ENCODE data around the gene SH3BP5.
"Not testable (repeated sequence)": the region's sequence is repeated elsewhere in the genome, so short reads cannot be mapped to it uniquely, and the experiment has no call there.

The SH3BP5 gene

GRCh38 chr3:15332405-15333098 is at the start of gene SH3BP5:
Gene SH3BP5, minus strand, starts transcription at chr3:15332586. Its CDS starts 178 bp downstream, at chr3:15332408.
- Mint-ChIP-seq H3K36me3 (no peaks in the 10 kb centered on the region), H3K27me3 (peaks cover 2% of the 10 kb centered on the region), H3K9me3 (ENCODE audit: low read depth) (no peaks in the 10 kb centered on the region), H3K27ac (peak within 1 kb of the TSS; percentile 78), H3K4me1 (ENCODE audit: low read depth) (peaks cover 44% of the 10 kb centered on the region), H3K4me3 (peak within 1 kb of the TSS; percentile 90)

DNA sequence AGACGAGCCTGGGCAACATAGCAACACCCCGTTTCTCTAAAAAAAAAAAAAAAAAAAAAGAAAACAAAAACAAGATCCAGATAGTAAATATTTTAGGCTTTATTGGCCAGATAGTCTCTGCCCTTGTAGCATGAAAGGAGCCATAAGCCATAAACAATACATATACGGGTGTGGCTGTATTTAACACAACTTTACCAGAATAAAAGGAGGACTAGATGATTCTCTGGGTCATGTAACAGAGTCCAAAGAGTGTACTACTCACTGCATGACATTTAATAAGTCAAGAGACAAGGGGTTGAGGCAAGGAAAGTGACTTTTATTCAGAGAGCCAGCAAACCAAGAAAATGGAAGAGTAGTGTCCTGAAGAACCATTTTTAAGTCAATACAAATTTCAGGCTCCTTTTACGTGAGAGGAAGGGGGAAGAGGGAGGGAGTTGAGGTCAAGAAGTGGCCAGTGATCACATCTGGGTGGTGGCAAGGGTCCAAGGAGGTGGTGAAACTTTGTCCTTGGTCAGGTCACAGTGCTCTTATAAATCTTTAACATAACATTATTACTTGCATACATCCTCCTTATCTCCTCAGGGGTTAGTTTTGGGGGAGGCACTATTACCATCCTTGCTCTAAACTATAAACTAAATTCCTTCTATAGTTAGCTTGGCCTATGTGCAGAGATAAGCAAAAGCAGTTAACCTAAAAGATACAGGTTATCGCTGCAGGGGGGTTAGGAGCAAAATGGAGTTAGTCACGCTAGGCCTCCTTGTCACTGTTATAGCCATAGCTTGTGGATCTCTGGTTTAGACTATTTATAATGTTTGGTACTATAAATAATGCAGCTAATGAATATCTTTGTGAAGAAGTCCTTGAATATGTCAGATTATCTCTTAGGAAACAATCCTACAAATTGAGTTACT is 48.8 kb upstream of the SH3BP5 start:
- no peak overlapping the region for H3K27ac Mint-ChIP-seq
- peaks cover 3% of the 10 kb centered on the region for H3K9me3 Mint-ChIP-seq (ENCODE audit: low read depth)
- H3K4me1 Mint-ChIP-seq (ENCODE audit: low read depth): peaks cover 8% of the 10 kb centered on the region
- no peak overlapping the region for H3K4me3 Mint-ChIP-seq
- H3K36me3 Mint-ChIP-seq: no peaks in the 10 kb centered on the region
- no peaks in the 10 kb centered on the region for H3K27me3 Mint-ChIP-seq

DNA sequence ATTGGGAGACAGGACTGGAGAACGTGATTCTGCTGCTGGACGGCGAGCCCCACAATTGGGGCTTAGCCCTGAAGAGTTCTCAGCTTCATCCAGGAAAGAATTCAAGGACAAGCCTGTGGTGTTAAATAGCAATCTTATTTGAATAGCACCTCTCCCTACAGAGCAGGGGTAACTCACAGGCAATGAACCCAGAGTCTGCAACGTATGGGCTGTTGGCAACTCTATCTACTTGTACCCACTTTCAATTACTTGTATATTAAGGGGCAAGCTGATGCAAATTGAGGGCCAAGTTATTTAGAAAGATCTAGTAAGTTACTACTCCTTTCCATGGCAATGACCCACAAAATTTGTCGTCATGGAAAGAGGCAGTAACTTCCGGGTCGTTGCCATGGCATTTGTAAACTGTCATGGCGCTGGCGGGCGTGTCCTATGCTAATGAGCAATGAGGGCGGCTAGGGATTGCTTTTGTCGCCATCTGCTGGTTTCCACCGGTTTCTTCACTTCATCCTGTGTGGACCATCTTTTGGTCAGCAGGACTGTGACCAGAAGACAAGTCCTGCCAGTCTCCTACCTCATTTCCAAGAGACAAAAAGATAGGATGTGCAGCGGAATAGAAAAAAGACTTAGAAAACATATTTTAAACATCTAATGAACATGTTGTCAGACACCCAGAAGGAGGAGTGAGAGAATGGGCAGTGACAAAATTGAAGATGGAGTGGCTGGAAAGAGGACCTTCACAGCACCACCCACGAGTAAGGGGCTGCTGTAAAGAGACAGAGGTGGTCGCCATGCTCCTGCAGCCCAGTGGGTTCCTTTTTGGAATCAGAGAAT is 45.8 kb upstream of the SH3BP5 start:
- Mint-ChIP-seq H3K27ac (peak overlapping the region; percentile 85), H3K4me3 (peak overlapping the region; percentile 20), H3K4me1 (ENCODE audit: low read depth) (peaks cover 8% of the 10 kb centered on the region), H3K9me3 (ENCODE audit: low read depth) (no peaks in the 10 kb centered on the region), H3K27me3 (no peaks in the 10 kb centered on the region), H3K36me3 (no peaks in the 10 kb centered on the region)

GRCh38 chr3:15375461-15376000 is 43.1 kb upstream of the SH3BP5 start:
- Mint-ChIP-seq H3K4me3 (no peak overlapping the region), H3K36me3 (no peaks in the 10 kb centered on the region), H3K9me3 (ENCODE audit: low read depth) (no peaks in the 10 kb centered on the region), H3K27ac (no peak overlapping the region), H3K4me1 (ENCODE audit: low read depth) (peaks cover 8% of the 10 kb centered on the region), H3K27me3 (no peaks in the 10 kb centered on the region)

- Mint-ChIP-seq H3K9me3 (ENCODE audit: low read depth) (no peaks in the 10 kb centered on the region), H3K27me3 (no peaks in the 10 kb centered on the region), H3K4me3 (no peak overlapping the region), H3K27ac (no peak overlapping the region), H3K36me3 (no peaks in the 10 kb centered on the region), H3K4me1 (ENCODE audit: low read depth) (peaks cover 4% of the 10 kb centered on the region)
Observed at GRCh38 chr3:15372918-15373317, 40.5 kb upstream of the SH3BP5 start.

GRCh38 chr3:15368561-15369135 is 36.3 kb upstream of the SH3BP5 start:
- no peak overlapping the region for H3K4me3 Mint-ChIP-seq
- H3K27me3 Mint-ChIP-seq: no peaks in the 10 kb centered on the region
- peaks cover 13% of the 10 kb centered on the region for H3K4me1 Mint-ChIP-seq (ENCODE audit: low read depth)
- no peak overlapping the region for H3K27ac Mint-ChIP-seq
- H3K36me3 Mint-ChIP-seq: no peaks in the 10 kb centered on the region
- no peaks in the 10 kb centered on the region for H3K9me3 Mint-ChIP-seq (ENCODE audit: low read depth)

DNA sequence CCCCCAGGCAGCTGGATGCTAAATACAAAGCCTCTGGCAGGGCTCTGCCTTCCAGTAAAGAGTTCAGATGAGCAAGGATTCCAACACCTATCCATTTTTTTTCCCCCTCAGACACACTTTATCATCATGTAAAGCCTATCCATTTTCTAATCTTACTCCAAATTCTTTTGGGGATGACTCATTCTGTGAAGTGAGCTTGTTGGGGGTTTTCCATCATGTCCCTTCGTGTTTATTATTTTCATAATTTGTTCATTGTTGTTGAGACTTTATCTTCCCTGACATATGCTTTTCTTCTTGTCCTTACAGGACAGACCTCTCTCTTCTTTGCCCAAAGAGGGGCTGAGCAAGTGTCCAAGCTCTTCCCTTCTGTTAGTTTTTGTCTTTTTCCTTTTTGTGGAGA is 34.7 kb upstream of the SH3BP5 start:
- Mint-ChIP-seq H3K27me3 (no peaks in the 10 kb centered on the region), H3K36me3 (no peaks in the 10 kb centered on the region), H3K9me3 (ENCODE audit: low read depth) (no peaks in the 10 kb centered on the region), H3K4me1 (ENCODE audit: low read depth) (peaks cover 18% of the 10 kb centered on the region), H3K27ac (no peak overlapping the region), H3K4me3 (no peak overlapping the region)

DNA sequence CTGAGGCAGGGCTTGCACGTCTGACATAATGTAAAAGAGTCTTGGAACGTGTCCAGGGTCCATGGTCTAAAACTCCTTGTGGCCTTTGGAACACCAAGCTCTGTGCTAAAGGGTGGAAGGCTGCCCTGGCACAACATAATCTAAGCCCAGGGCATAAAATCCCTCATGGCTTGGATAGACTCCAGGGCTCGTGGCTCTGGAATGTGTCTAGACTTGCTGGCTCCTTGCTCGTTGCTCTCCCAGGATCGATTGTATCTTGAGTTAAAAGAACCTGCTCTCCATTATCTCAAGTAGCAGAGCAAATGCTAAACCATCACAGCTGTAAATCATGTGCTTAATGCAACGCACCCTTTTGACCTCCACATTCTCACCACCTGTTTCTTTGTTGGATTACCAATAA is 31.7 kb upstream of the SH3BP5 start:
- peaks cover 35% of the 10 kb centered on the region for H3K4me1 Mint-ChIP-seq (ENCODE audit: low read depth)
- not testable (repeated sequence) for H3K27ac Mint-ChIP-seq; H3K36me3 Mint-ChIP-seq; H3K9me3 Mint-ChIP-seq (ENCODE audit: low read depth); H3K4me3 Mint-ChIP-seq; H3K27me3 Mint-ChIP-seq

DNA sequence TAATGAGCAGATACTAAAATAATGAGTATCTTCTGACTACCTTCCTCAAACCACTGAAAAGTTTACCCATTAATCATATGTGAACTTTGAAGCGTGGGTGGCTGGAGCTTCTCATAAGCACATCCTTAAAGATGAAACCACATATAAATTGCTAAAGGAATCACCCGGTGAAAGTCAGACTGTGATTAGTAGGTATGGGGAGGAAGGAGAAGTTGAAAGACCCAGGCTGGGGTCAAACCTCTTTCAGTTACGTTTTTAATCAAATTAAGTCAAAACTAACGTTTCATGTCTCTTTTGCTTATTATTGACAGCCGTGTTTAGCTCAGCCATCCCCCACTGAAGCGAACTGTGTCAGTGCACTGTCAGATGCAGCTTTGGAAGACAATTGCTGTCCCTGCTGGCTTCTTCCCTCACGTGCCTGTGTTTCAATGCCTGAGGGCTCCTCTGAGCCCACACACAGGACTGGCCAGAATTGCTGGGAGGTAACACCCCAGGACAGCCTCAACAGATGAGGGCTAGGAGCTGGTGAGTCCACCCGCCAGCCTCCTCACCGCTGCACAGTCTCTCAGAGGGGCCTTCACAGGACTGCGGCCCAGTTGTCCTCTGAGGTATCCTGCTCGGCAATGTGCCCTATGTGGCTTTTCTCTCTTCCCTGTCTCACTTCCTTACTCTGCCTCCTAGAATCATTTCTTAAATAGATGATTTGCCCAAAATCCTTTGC is 29.3 kb upstream of the SH3BP5 start:
- Mint-ChIP-seq H3K4me1 (ENCODE audit: low read depth) (peaks cover 34% of the 10 kb centered on the region), H3K4me3 (peak overlapping the region; percentile 12), H3K36me3 (no peaks in the 10 kb centered on the region), H3K27ac (peak overlapping the region; percentile 58), H3K9me3 (ENCODE audit: low read depth) (no peaks in the 10 kb centered on the region), H3K27me3 (no peaks in the 10 kb centered on the region)

GRCh38 chr3:15360788-15361493 is 28.6 kb upstream of the SH3BP5 start:
- peak overlapping the region; percentile 58 for H3K27ac Mint-ChIP-seq
- no peaks in the 10 kb centered on the region for H3K9me3 Mint-ChIP-seq (ENCODE audit: low read depth)
- peaks cover 41% of the 10 kb centered on the region for H3K4me1 Mint-ChIP-seq (ENCODE audit: low read depth)
- H3K36me3 Mint-ChIP-seq: no peaks in the 10 kb centered on the region
- H3K4me3 Mint-ChIP-seq: peak overlapping the region; percentile 12
- H3K27me3 Mint-ChIP-seq: no peaks in the 10 kb centered on the region

- no peak overlapping the region for H3K4me3 Mint-ChIP-seq
- H3K4me1 Mint-ChIP-seq (ENCODE audit: low read depth): peaks cover 48% of the 10 kb centered on the region
- no peaks in the 10 kb centered on the region for H3K27me3 Mint-ChIP-seq
- H3K9me3 Mint-ChIP-seq (ENCODE audit: low read depth): no peaks in the 10 kb centered on the region
- H3K27ac Mint-ChIP-seq: no peak overlapping the region
- H3K36me3 Mint-ChIP-seq: no peaks in the 10 kb centered on the region
Observed at GRCh38 chr3:15359677-15360397, 27.5 kb upstream of the SH3BP5 start.

DNA sequence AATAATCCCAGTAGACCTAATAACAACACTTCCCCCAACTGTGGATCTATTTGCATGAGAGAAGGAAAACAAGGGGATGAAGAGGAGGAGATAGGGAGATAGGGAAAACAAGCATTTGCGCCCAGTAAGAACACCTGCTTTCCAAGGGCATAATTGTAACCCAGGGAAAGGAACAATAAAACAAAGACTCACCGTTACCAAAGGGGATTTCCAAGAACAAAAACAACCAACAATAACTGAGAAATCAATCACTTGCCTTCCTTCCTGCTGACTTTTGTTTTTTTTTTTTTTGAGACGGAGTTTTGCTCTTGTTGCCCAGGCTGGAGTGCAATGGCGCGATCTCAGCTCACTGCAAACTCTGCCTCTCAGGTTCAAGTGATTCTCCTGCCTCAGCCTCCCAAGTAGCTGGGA is 24.3 kb upstream of the SH3BP5 start:
- H3K9me3 Mint-ChIP-seq (ENCODE audit: low read depth); H3K27me3 Mint-ChIP-seq; H3K36me3 Mint-ChIP-seq: not testable (repeated sequence)
- Mint-ChIP-seq H3K27ac (peak overlapping the region; percentile 69), H3K4me1 (ENCODE audit: low read depth) (peaks cover 39% of the 10 kb centered on the region), H3K4me3 (peak overlapping the region; percentile 57)

DNA sequence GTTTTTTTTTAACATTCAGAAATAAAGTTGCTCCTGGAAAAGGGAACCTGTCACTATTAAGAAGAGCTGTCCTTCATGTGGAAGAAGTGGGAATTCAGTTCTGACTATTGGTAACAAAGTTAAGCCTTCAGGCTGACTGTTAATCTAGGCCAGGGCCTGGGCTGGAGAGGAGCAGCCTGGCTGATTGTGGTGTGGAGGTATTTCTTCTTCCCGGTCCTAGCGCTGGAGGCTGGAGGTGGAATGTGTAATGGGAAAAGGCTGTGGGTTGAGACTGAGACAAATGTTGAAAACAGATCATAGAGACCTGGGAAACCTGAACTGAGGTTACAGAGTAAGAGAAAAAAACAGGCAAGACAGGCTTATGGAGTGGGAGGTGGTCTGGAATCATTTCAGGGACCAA is 23.8 kb upstream of the SH3BP5 start:
- Mint-ChIP-seq H3K27ac (peak overlapping the region; percentile 69), H3K27me3 (no peaks in the 10 kb centered on the region), H3K4me3 (peak overlapping the region; percentile 57), H3K4me1 (ENCODE audit: low read depth) (peaks cover 34% of the 10 kb centered on the region), H3K36me3 (no peaks in the 10 kb centered on the region), H3K9me3 (ENCODE audit: low read depth) (no peaks in the 10 kb centered on the region)

Data from activated naive CD8-positive, alpha-beta T cell (primary cell).